Caco-2 (cell line): ENCODE data around the gene LEAP2. TPM values are rescaled to one million over a fixed set of nuclear protein-coding genes. Genes with fewer than 3 reads are reported as not detected.

Experiments
- BruUV-seq: library from RNA; stranded (reverse); fragments of 400-500 nt; replicated peaks from 2 replicates; lab custom pipeline; 2021; lab: Mats Ljungman, UMichigan
- CTCF ChIA-PET: fragments of 300-600 bp; sonication (Branson Sonifier 250); formaldehyde crosslinking; loops from one replicate; lab custom pipeline; 2022; ENCODE audit warnings: antibody characterized with exemption; lab: Charles Lee
- POLR2A ChIA-PET: fragments of 300-600 bp; sonication (Branson Sonifier 250); formaldehyde crosslinking; loops from one replicate; lab custom pipeline; 2022; ENCODE audit warnings: antibody characterized with exemption; lab: Charles Lee
- DNase-seq, 2 experiments: peaks; one replicate each; pipeline versions ENCODE4 v3.0.0 to v3.0.0-alpha.2; 2020 to 2022
- H3K27me3 ChIP-seq: replicated peaks from 2 replicates; pipeline ENCODE4 v1.6.0; 2011; ENCODE audit warnings: low read length; ENCODE audit not compliant: control insufficient read depth, insufficient read depth
- H3K36me3 ChIP-seq: 2 replicates; pipeline ENCODE4 v1.5.1; 2011; ENCODE audit warnings: low read length; ENCODE audit not compliant: control insufficient read depth, insufficient read depth
- H3K4me1 ChIP-seq: fragments of 250-450 bp; sonication (Bioruptor Pico); 2 replicates; pipeline ENCODE4 v1.5.1; 2020; ENCODE audit warnings: mild to moderate bottlenecking
- H3K4me3 ChIP-seq: 2 replicates; pipeline ENCODE4 v1.5.1; 2011; ENCODE audit warnings: low read depth, mild to moderate bottlenecking, control low read depth, low read length
- H3K9me3 ChIP-seq: fragments of 250-450 bp; sonication (Bioruptor Pico); 2 replicates; pipeline ENCODE4 v1.5.1; 2020; ENCODE audit warnings: mild to moderate bottlenecking, moderate library complexity
- H3K27ac Mint-ChIP-seq: one replicate; pipeline ENCODE4 v1.8.0; 2022; ENCODE audit warnings: mixed read lengths; ENCODE audit not compliant: unreplicated experiment
- H3K27me3 Mint-ChIP-seq: one replicate; pipeline ENCODE4 v1.8.0; 2022; ENCODE audit warnings: mixed read lengths; ENCODE audit not compliant: insufficient read depth, unreplicated experiment
- H3K36me3 Mint-ChIP-seq: one replicate; pipeline ENCODE4 v1.8.0; 2022; ENCODE audit warnings: mild to moderate bottlenecking, mixed read lengths; ENCODE audit not compliant: insufficient read depth, unreplicated experiment
- H3K4me1 Mint-ChIP-seq: one replicate; pipeline ENCODE4 v1.8.0; 2022; ENCODE audit warnings: low read depth, mixed read lengths; ENCODE audit not compliant: unreplicated experiment
- H3K4me3 Mint-ChIP-seq: one replicate; pipeline ENCODE4 v1.8.0; 2022; ENCODE audit warnings: mild to moderate bottlenecking, moderate library complexity, mixed read lengths; ENCODE audit not compliant: unreplicated experiment
- H3K9me3 Mint-ChIP-seq: one replicate; pipeline ENCODE4 v1.8.0; 2022; ENCODE audit warnings: mixed read lengths; ENCODE audit not compliant: unreplicated experiment
- intact Hi-C: fragments of 100-400 bp; cut with micrococcal nuclease; formaldehyde crosslinking; loops from one replicate; pipeline ENCODE4 v1.10.0; 2022; ENCODE audit not compliant: unreplicated experiment
- total RNA-seq: library from RNA; stranded (reverse); gene quantifications from 2 replicates; pipeline ENCODE4 v1.2.3, GENCODE V29; 2022
- TF ChIP-seq, protein P1 (sequence below), 2 experiments: fragments of 200-600 bp in 1 of 2; IDR thresholded peaks; 1 replicate in 1 of 2; 2 replicates in 1 of 2; pipeline versions ENCODE4 v1.5.1 to v1.8.0; 2011 to 2022; ENCODE audit warnings: antibody characterized with exemption in 1 of 2, control low read depth in 1 of 2, inconsistent platforms in 1 of 2, low read depth in 1 of 2, low read length in 1 of 2, mild to moderate bottlenecking in 1 of 2, moderate library complexity in 1 of 2; ENCODE audit not compliant: insufficient read depth in 1 of 2, severe bottlenecking in 1 of 2, unreplicated experiment in 1 of 2

Gene LEAP2
- total RNA-seq, 1 experiment from 2014 or later: 1.1 TPM

DNA sequence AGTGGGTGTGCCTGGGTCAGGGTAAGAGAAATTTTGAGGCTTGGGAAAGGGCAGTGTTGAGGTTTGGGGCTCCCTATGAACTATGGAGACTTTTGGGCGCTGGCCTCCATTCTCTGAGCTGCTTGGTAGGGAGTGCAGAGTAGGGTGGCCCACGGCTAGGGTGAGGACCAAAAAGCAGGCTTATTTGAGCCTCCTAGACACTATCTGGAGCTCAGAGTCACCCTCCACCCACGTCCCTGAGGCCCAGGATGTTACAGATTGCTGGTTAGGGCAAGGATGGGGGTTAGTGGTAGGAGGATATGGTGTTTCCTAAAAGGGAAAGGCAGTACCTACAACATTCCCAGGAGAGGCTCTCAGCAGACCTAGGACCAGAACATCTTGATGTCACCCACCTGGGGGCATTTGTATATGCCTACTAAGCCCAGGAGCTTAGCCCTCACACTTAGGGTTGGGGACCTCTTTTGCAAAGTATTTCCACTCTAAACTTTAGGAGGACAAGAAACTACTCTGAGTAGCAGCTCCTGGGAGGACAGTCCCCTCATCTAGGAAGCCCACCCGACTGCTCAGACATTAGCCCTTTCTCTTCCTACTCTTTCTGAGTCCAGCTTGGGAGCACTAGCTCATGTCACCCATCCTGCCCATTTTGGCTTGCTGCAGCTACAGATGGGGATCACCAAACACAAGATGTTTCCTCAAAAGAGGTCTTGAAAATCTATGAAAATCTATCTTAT is 45.4 kb upstream of the LEAP2 start:
- Histone ChIP-seq H3K36me3 (no peaks in the 10 kb centered on the region; the same call in 1 of the 2 replicates), H3K9me3 (no peaks in the 10 kb centered on the region), H3K27me3 (no peaks in the 10 kb centered on the region), H3K4me3 (no peak overlapping the region), H3K4me1 (peaks cover 10% of the 10 kb centered on the region)
- no peak overlapping the region for H3K4me3 Mint-ChIP-seq
- no peaks in the 10 kb centered on the region for H3K4me1 Mint-ChIP-seq
- CTCF ChIA-PET: interaction anchor here (0.6 to 2.0 kb wide), 4 partner anchors 8 to 327 kb away, joined by 3 to 6 read pairs (median 3); no protein-coding TSS in a partner anchor
- intact Hi-C loops: no loop called here
- no peak overlapping the region for H3K27ac Mint-ChIP-seq
- POLR2A ChIA-PET: no interaction called here
- DNase-seq: no peak
- TF ChIP-seq, protein P1, sequence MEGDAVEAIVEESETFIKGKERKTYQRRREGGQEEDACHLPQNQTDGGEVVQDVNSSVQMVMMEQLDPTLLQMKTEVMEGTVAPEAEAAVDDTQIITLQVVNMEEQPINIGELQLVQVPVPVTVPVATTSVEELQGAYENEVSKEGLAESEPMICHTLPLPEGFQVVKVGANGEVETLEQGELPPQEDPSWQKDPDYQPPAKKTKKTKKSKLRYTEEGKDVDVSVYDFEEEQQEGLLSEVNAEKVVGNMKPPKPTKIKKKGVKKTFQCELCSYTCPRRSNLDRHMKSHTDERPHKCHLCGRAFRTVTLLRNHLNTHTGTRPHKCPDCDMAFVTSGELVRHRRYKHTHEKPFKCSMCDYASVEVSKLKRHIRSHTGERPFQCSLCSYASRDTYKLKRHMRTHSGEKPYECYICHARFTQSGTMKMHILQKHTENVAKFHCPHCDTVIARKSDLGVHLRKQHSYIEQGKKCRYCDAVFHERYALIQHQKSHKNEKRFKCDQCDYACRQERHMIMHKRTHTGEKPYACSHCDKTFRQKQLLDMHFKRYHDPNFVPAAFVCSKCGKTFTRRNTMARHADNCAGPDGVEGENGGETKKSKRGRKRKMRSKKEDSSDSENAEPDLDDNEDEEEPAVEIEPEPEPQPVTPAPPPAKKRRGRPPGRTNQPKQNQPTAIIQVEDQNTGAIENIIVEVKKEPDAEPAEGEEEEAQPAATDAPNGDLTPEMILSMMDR (IDR thresholded peaks at IDR 0.05; ENCODE audit: insufficient read depth in 1 of 2, low read depth in 1 of 2, low read length in 1 of 2, severe bottlenecking in 1 of 2, unreplicated experiment in 1 of 2): no peak
- H3K36me3 Mint-ChIP-seq: peaks cover 5% of the 10 kb centered on the region
- no peaks in the 10 kb centered on the region for H3K9me3 Mint-ChIP-seq
- H3K27me3 Mint-ChIP-seq: no peaks in the 10 kb centered on the region
- no TSS peak for BruUV-seq

DNA sequence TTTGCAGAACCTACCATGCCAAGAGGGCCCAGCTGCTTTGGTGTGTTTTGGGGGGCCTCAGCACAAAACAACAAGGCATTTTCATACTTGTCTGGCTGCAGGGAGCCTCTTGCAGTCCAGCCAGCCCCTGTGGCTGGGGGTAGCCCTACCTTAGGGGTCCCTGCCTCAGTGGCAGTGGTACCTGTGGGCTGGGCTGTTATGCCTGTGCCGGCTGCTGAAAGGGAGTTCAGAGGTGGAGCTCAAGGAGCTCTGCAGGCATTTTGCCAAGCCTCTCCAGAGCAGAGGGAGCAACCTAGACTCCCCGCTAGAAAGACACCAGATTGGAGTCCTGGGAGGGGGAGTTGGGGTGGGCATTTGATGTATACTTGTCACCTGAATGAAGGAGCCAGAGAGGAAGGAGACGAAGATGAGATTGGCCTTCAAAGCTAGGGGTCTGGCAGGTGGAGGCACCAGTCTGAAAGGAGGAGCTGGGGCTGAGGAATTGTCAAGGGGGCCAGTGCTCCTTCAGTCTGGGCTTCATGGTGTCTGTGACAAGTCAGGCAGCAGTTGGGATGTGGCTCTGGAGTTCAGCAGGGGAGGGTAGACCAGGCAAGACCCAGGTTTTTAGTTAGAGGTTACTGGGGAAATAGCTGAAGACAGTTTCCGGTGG is 44.5 kb upstream of the LEAP2 start:
- Histone ChIP-seq H3K4me3 (no peak overlapping the region), H3K36me3 (no peaks in the 10 kb centered on the region; the same call in 1 of the 2 replicates), H3K9me3 (no peaks in the 10 kb centered on the region), H3K4me1 (peaks cover 10% of the 10 kb centered on the region), H3K27me3 (no peaks in the 10 kb centered on the region)
- DNase-seq: no peak
- BruUV-seq: TSS peak; percentile 24
- peak overlapping the region; percentile 88 for H3K4me3 Mint-ChIP-seq
- peaks cover 5% of the 10 kb centered on the region for H3K36me3 Mint-ChIP-seq
- H3K4me1 Mint-ChIP-seq: no peaks in the 10 kb centered on the region
- ChIA-PET POLR2A (no interaction called here), CTCF (interaction anchor here (0.6 to 2.9 kb wide), 7 partner anchors 9 to 328 kb away, joined by 3 to 17 read pairs (median 6); partner anchors contain the start of genes GDF9 and UQCRQ)
- TF ChIP-seq, protein P1 (IDR thresholded peaks at IDR 0.05; ENCODE audit: insufficient read depth in 1 of 2, low read depth in 1 of 2, low read length in 1 of 2, severe bottlenecking in 1 of 2, unreplicated experiment in 1 of 2): no peak
- intact Hi-C loops: no loop called here
- H3K27ac Mint-ChIP-seq: peak overlapping the region; percentile 73
- H3K27me3 Mint-ChIP-seq: no peaks in the 10 kb centered on the region
- H3K9me3 Mint-ChIP-seq: no peaks in the 10 kb centered on the region

DNA sequence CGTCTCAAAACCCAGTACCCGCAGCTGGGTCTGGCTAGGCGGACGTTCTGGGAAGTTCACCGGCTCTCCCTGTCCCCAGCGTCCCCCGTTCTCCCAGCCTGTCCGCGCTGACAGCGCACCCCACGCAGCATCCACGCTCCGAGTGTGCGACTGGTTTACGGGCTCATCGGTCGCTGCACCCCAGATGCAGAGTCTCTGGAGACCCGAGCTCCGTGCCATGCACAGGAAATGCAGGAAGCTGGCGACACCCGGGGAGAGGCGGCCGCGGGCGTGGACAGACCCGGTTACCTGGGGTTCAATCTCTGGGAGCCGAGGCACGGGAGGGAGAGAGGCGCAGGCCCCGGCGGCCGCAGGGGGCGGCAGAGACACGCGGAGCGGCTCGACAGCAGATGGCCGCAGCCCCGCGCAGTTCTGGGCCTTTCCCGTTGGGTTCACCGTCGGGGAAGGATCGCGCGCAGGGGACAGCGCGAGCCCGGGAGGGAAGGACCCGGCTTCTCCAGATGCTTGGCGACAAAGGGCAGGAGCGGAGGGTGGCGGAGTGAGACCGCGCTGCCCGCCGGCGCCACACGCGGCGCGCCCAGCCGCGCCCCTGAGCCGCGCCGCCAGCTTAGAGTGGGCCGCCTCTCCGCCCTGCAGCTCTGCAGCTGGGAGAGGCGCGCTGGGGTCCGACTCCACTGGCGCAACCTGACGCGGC is 43.6 kb upstream of the LEAP2 start:
- ChIA-PET POLR2A (interaction anchor here (0.6 to 1.0 kb wide), 3 partner anchors 23 to 53 kb away, joined by 3 to 6 read pairs (median 4); no protein-coding TSS in a partner anchor), CTCF (interaction anchor here (1.0 to 2.9 kb wide), 8 partner anchors 9 to 75 kb away, joined by 3 to 17 read pairs (median 5); partner anchors contain the start of genes GDF9 and UQCRQ)
- no peaks in the 10 kb centered on the region; the same call in 1 of the 2 replicates for H3K36me3 ChIP-seq
- H3K4me3 Mint-ChIP-seq: peak overlapping the region; percentile 88
- DNase-seq: peak; percentile 78 to 88
- no peaks in the 10 kb centered on the region for H3K9me3 Mint-ChIP-seq
- peaks cover 10% of the 10 kb centered on the region for H3K4me1 ChIP-seq
- no peaks in the 10 kb centered on the region for H3K9me3 ChIP-seq
- no TSS peak for BruUV-seq
- H3K27me3 ChIP-seq: no peaks in the 10 kb centered on the region
- H3K27ac Mint-ChIP-seq: peak overlapping the region; percentile 73
- no peaks in the 10 kb centered on the region for H3K27me3 Mint-ChIP-seq
- intact Hi-C loops: loop anchor here (1.0 kb wide), 2 partner anchors 36 to 53 kb away; partner anchors contain the start of genes GDF9 and UQCRQ
- peaks cover 5% of the 10 kb centered on the region for H3K36me3 Mint-ChIP-seq
- H3K4me3 ChIP-seq: peak overlapping the region; percentile 76
- TF ChIP-seq, protein P1 (IDR thresholded peaks at IDR 0.05; ENCODE audit: insufficient read depth in 1 of 2, low read depth in 1 of 2, low read length in 1 of 2, severe bottlenecking in 1 of 2, unreplicated experiment in 1 of 2): peak; percentile 89 to 96
- no peaks in the 10 kb centered on the region for H3K4me1 Mint-ChIP-seq
